HG02623 (cell line): ENCODE data around the gene BCAR1.
"Not testable (repeated sequence)": the region's sequence is repeated elsewhere in the genome, so short reads cannot be mapped to it uniquely, and the experiment has no call there.

Experiments
- ATAC-seq: cut with Tn5 transposase; IDR thresholded peaks from one replicate; pipeline ENCODE4 v1.9.1; 2021; ENCODE audit warnings: moderate library complexity; ENCODE audit not compliant: unreplicated experiment

BCAR1 gene

GRCh38 chr16:75272629-75273028 is 21.2 kb upstream of the BCAR1 start:
- not testable (repeated sequence) for ATAC-seq

GRCh38 chr16:75272097-75272551 is 20.7 kb upstream of the BCAR1 start:
- ATAC-seq = no peak

GRCh38 chr16:75271441-75272096 is 20.1 kb upstream of the BCAR1 start:
- no peak for ATAC-seq

- not testable (repeated sequence) for ATAC-seq
These were observed 17.9 kb upstream of the BCAR1 start for GRCh38 chr16:75269358-75269757.

- no peak for ATAC-seq
These were observed 16.3 kb upstream of the BCAR1 start for GRCh38 chr16:75267631-75268264.

GRCh38 chr16:75266738-75267630 is 15.6 kb upstream of the BCAR1 start:
- ATAC-seq = no peak

GRCh38 chr16:75265911-75266701 is 14.7 kb upstream of the BCAR1 start:
- ATAC-seq = peak; percentile 69

GRCh38 chr16:75264999-75265910 is 13.8 kb upstream of the BCAR1 start:
- ATAC-seq = peak; percentile 9

GRCh38 chr16:75264457-75264998 is 13.1 kb upstream of the BCAR1 start:
- ATAC-seq = no peak

- no peak for ATAC-seq
These were observed 12.6 kb upstream of the BCAR1 start for GRCh38 chr16:75263963-75264445.

- no peak for ATAC-seq
These were observed 12.0 kb upstream of the BCAR1 start for GRCh38 chr16:75263291-75263962.

GRCh38 chr16:75262800-75263127 is 11.3 kb upstream of the BCAR1 start:
- no peak for ATAC-seq

GRCh38 chr16:75262104-75262799 is 10.8 kb upstream of the BCAR1 start:
- ATAC-seq = no peak

- ATAC-seq = no peak
These were observed 10.2 kb upstream of the BCAR1 start for GRCh38 chr16:75261590-75262078.

GRCh38 chr16:75260851-75261589 is 9.6 kb upstream of the BCAR1 start:
- no peak for ATAC-seq

GRCh38 chr16:75258807-75259141 is 7.3 kb upstream of the BCAR1 start:
- no peak for ATAC-seq
